ENCODE measurements around the gene FRMD4A. TPM values are rescaled to one million over a fixed set of nuclear protein-coding genes. Genes with fewer than 3 reads are reported as not detected.

The FRMD4A gene
- total RNA-seq, 1 experiment from 2014 or later = 19.6 TPM

- Histone ChIP-seq H2AFZ (ENCODE audit: low read length) (no peak overlapping the region), H2BK15ac (ENCODE audit: low read depth, low read length) (no peak overlapping the region), H4K5ac (ENCODE audit: insufficient read length, low read depth, low read length) (no peak overlapping the region), H3K14ac (ENCODE audit: insufficient read depth, low read length) (no peak overlapping the region), H4K91ac (ENCODE audit: insufficient read length, low read depth, low read length) (no peak overlapping the region), H2BK20ac (ENCODE audit: low read depth, low read length, poor library complexity, severe bottlenecking) (no peak overlapping the region), H4K20me1 (ENCODE audit: control insufficient read depth, insufficient read depth, insufficient read length) (no peaks in the 10 kb centered on the region), H3K23ac (ENCODE audit: insufficient read length, low read depth, low read length) (no peak overlapping the region), H3K4ac (ENCODE audit: low read depth, low read length) (no peak overlapping the region), H3K9ac (ENCODE audit: extremely low read depth, insufficient read length, low read length) (no peak overlapping the region), H3K23me2 (ENCODE audit: insufficient read length, low read depth, low read length, poor library complexity, severe bottlenecking) (no peaks in the 10 kb centered on the region), H3K18ac (ENCODE audit: insufficient read length, low read depth, low read length) (no peak overlapping the region), H3K27me3 (ENCODE audit: insufficient read depth, low read length) (no peaks in the 10 kb centered on the region), H2BK12ac (ENCODE audit: insufficient read length, low read depth, low read length) (no peak overlapping the region), H3K9me3 (ENCODE audit: control insufficient read depth, low read depth, low read length) (no peaks in the 10 kb centered on the region), H3T11ph (ENCODE audit: low read length) (no peak overlapping the region), H3K79me1 (ENCODE audit: insufficient read depth, low read depth, low read length, poor library complexity, severe bottlenecking) (peaks cover 5% of the 10 kb centered on the region), H2AK5ac (ENCODE audit: insufficient read length, low read length) (no peak overlapping the region), H2BK120ac (ENCODE audit: low read depth, low read length, poor library complexity, severe bottlenecking) (no peak overlapping the region), H3K27ac (ENCODE audit: insufficient read length, low read depth, low read length) (no peak overlapping the region), H3K79me2 (ENCODE audit: insufficient read depth, low read length) (no peaks in the 10 kb centered on the region), H2BK5ac (ENCODE audit: insufficient read length, low read length) (no peak overlapping the region), H3K56ac (ENCODE audit: insufficient read length, low read depth, low read length) (no peak overlapping the region), H4K8ac (replicated peaks; ENCODE audit: insufficient read length, low read depth, low read length) (no peak overlapping the region), H3K4me1 (ENCODE audit: insufficient read depth, low read length) (no peaks in the 10 kb centered on the region), H3K4me2 (ENCODE audit: insufficient read depth, insufficient read length, low read length) (no peak overlapping the region)
- Mint-ChIP-seq H3K27ac (no peak overlapping the region), H3K4me3 (no peak overlapping the region), H3K27me3 (ENCODE audit: low read depth) (no peaks in the 10 kb centered on the region), H3K9me3 (no peaks in the 10 kb centered on the region), H3K4me1 (no peaks in the 10 kb centered on the region), H3K36me3 (ENCODE audit: insufficient read depth in 1 of 3, low read depth in 3 of 3) (no peaks in the 10 kb centered on the region; a peak in 2 of 7 replicates)
- no CpG with 5 or more reads among the region's 2 CpGs for WGBS (ENCODE audit: extremely low coverage, insufficient read length, low lambda C conversion rate)
- TF ChIP-seq CTCF (conservative IDR thresholded peaks at IDR 0.05) = no peak
- no peak for DNase-seq
These were observed 736.1 kb downstream of the FRMD4A start for GRCh38 chr10:13594641-13595040.

Measured in H9 (cell line).